OCI-M2 (cell line): Measurements from ENCODE around the gene SPEF1.

Experiments
- DNase-seq: peaks from one replicate; lab custom pipeline; 2025; ENCODE audit not compliant: unreplicated experiment; lab: John Stamatoyannopoulos, UW

Gene SPEF1

GRCh38 chr20:3732327-3733118 lies 48.7 kb downstream of the SPEF1 start, which contains the start of gene HSPA12B:
HSPA12B (plus strand) TSS chr20:3732685; CDS start chr20:3738675, 5,990 bp downstream.
- DNase-seq: no peak

DNA sequence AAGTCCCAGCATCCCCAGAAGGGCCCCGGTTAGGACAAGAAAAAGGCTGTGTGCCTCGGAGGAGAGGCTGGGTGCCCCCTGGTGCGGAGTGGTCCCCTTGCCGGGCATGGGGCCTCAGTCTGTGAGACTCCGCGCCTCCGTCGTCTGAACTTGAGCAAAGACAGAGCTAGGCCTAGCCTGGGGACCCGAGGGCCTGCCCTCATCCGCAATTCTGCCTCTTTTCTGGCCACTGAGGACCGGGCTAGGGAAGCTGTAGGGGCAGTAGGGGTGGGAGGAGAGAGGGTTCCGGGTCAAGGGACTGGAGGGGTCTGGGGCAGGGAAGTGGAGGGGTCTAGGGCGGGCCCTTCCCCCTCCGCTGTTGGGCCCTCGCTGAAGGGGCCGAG lies 49.3 kb downstream of the SPEF1 start:
- no peak for DNase-seq

- no peak for DNase-seq
Measured at GRCh38 chr20:3730803-3731672, 50.2 kb downstream of the SPEF1 start.

- no peak for DNase-seq
Measured at GRCh38 chr20:3729811-3730540, 51.3 kb downstream of the SPEF1 start.

DNA sequence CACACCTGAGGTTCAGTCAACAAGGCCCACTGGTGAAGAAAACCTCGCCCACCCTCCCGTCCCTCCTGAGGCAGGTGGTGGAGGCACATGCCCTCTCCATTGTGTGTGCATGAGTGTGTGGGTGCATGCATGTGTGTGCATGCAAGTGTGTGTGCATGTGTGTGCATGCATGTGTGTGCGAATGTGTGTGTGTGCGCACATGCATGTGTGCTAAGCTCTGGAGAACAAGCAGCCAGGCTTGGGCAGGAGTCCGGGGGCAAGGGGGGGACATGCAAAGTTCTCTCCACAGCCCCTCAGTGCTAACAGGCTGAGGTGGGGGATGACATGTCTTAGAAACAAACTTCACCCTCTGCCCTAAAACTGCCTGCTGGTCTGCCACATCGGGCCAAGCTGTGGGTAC lies 51.9 kb downstream of the SPEF1 start:
- no peak for DNase-seq

DNA sequence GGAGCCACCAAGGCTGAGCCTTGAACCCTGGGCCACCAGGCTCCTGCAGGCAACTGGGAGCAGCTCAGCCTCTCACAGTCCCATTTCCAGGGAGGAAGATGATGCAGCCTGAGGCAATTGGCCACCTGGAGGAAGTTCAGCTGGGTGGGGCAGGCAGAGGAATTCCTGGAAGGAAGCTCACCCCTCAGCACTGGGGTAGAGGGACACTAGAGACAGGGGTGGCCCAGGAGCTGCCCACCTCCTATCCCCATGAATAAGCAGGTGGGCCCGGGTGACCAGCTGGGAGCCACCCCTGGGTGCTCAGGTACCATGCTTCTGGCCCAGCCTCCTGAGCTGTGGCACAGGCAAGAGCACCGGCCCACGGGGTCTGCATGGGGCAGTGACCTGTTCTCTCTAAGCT lies 52.4 kb downstream of the SPEF1 start:
- no peak for DNase-seq

- DNase-seq: no peak
Measured at GRCh38 chr20:3728354-3728753, 52.9 kb downstream of the SPEF1 start.
